GM19468 (cell line): ENCODE results near the gene METTL26.

Source experiments
- ATAC-seq: cut with Tn5 transposase; IDR thresholded peaks from one replicate; pipeline ENCODE4 v1.9.1; 2021; ENCODE audit warnings: mild to moderate bottlenecking, moderate library complexity, moderate number of reproducible peaks; ENCODE audit not compliant: unreplicated experiment; ENCODE audit errors: extremely low read depth

Gene METTL26

GRCh38 chr16:586645-587590 is 49.2 kb downstream of the METTL26 start:
- no peak for ATAC-seq

DNA sequence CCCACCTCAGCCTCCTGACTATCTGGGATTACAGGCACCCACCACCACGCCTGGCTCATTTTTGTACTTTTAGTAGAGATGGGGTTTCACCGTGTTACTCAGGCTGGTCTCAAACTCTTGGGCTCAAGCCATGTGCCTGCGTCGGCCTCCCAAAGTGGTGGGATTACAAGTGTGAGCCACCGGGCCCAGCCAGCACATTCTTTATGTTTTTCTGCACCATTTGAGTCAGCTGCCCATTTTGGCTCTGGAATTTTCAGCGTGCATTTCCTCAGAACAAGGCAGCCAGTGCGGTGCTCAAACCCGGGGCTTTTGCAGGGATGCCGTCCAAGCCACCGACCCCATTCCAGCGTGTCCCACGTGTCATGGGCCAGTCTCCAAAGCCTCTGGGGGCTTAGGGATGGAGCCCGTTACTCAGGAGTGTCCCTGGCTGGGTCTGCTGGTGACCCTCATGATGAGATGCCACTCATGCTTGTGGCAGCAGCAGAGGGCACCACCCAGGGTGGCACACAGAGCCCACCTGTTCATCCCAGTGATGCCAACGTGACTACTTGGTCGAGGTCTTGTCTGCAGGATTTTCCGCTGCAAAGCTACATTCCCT is 50.0 kb downstream of the METTL26 start:
- ATAC-seq: no peak

DNA sequence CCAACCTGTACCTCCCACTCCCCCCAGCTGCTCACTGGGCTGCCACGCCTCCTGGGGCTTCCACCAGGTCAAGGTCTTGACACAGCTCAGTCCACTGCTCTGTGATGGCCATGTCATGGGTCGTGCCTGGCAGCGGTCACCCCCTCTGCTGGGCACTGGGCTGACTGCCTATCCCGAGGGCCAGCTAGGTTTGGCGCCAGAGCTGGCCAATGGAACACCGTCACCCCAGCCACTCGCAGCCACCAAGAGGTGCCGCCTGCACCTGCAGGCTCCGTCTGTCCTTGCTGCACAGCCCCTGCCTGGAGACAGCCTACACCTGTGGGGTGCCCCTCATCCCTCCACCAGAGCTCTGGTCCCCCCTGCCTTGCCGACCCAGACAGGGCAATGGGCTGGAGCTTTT is 50.8 kb downstream of the METTL26 start:
- no peak for ATAC-seq
